ENCODE data around the gene ATP8B4. TPM values are rescaled to one million over a fixed set of nuclear protein-coding genes. Genes with fewer than 3 reads are reported as not detected.

Gene ATP8B4
- total and polyA plus RNA-seq, 10 of the 15 experiments (the other 5 are each of a cell fraction or from before 2014, with no cell fraction given): 0.02 to 0.94 (median 0.19) TPM

DNA sequence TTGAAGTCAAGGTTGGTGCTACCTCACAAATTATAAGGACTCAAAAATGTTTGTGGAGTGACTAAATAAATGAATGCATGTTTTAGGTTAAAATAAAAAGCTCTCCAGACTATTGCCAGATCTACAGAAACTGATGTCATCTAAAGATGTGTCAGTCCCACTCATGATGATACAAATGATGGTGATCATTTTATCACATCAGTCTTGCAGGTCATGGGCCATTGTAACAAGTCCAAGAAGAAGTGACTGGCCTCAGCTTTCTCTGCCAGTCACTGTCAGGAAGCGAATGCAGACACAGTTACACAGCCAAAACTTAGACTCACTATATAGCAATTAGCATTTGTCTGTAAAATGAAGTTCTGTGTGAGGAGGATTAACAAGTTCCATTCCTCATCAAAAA, 18.5 kb downstream of the ATP8B4 start:
- SMC1A ChIA-PET (ENCODE audit: uncharacterized antibody, unreplicated experiment): no interaction called here
- RAD21 ChIA-PET (ENCODE audit: unreplicated experiment): no interaction called here
- no peak for TF ChIP-seq NRF1 (conservative IDR thresholded peaks at IDR 0.05; ENCODE audit: low read depth, low read length)
- TF ChIP-seq, protein P1, sequence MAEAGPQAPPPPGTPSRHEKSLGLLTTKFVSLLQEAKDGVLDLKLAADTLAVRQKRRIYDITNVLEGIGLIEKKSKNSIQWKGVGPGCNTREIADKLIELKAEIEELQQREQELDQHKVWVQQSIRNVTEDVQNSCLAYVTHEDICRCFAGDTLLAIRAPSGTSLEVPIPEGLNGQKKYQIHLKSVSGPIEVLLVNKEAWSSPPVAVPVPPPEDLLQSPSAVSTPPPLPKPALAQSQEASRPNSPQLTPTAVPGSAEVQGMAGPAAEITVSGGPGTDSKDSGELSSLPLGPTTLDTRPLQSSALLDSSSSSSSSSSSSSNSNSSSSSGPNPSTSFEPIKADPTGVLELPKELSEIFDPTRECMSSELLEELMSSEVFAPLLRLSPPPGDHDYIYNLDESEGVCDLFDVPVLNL (IDR thresholded peaks at IDR 0.05; ENCODE audit: low read depth, low read length): no peak
- no peak for TF ChIP-seq SIN3A (IDR thresholded peaks at IDR 0.05; ENCODE audit: low read depth, low read length)
- no peak for TF ChIP-seq CHD1 (IDR thresholded peaks at IDR 0.05; ENCODE audit: low read depth, low read length)
- no peak for TF ChIP-seq ZNF384 (IDR thresholded peaks at IDR 0.05; ENCODE audit: borderline replicate concordance, low read depth, low read length)
- TF ChIP-seq, protein P2, sequence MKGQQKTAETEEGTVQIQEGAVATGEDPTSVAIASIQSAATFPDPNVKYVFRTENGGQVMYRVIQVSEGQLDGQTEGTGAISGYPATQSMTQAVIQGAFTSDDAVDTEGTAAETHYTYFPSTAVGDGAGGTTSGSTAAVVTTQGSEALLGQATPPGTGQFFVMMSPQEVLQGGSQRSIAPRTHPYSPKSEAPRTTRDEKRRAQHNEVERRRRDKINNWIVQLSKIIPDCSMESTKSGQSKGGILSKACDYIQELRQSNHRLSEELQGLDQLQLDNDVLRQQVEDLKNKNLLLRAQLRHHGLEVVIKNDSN (IDR thresholded peaks at IDR 0.05; ENCODE audit: borderline replicate concordance, extremely low read length, insufficient read depth, low read depth, low read length): no peak
- no peak for TF ChIP-seq NBN (IDR thresholded peaks at IDR 0.05)
- TF ChIP-seq RAD51 (IDR thresholded peaks at IDR 0.05): no peak
- TF ChIP-seq BHLHE40 (IDR thresholded peaks at IDR 0.05; ENCODE audit: borderline replicate concordance in 1 of 2, low read depth in 2 of 2, low read length in 1 of 2): no peak
- no peak for TF ChIP-seq FOS (IDR thresholded peaks at IDR 0.05; ENCODE audit: borderline replicate concordance, extremely low read depth, insufficient read length)
- TF ChIP-seq GABPA (IDR thresholded peaks at IDR 0.05; ENCODE audit: low read depth): no peak
- TF ChIP-seq STAT3 (IDR thresholded peaks at IDR 0.05; ENCODE audit: low read depth, low read length): no peak
- TF ChIP-seq, protein P3, sequence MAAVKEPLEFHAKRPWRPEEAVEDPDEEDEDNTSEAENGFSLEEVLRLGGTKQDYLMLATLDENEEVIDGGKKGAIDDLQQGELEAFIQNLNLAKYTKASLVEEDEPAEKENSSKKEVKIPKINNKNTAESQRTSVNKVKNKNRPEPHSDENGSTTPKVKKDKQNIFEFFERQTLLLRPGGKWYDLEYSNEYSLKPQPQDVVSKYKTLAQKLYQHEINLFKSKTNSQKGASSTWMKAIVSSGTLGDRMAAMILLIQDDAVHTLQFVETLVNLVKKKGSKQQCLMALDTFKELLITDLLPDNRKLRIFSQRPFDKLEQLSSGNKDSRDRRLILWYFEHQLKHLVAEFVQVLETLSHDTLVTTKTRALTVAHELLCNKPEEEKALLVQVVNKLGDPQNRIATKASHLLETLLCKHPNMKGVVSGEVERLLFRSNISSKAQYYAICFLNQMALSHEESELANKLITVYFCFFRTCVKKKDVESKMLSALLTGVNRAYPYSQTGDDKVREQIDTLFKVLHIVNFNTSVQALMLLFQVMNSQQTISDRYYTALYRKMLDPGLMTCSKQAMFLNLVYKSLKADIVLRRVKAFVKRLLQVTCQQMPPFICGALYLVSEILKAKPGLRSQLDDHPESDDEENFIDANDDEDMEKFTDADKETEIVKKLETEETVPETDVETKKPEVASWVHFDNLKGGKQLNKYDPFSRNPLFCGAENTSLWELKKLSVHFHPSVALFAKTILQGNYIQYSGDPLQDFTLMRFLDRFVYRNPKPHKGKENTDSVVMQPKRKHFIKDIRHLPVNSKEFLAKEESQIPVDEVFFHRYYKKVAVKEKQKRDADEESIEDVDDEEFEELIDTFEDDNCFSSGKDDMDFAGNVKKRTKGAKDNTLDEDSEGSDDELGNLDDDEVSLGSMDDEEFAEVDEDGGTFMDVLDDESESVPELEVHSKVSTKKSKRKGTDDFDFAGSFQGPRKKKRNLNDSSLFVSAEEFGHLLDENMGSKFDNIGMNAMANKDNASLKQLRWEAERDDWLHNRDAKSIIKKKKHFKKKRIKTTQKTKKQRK (IDR thresholded peaks at IDR 0.05; ENCODE audit: low read depth, low read length): no peak

More for the DNA sequence above, 18.5 kb downstream of the ATP8B4 start:
- no peak for DNase-seq (ENCODE audit: low read depth, low spot score)
- intact Hi-C loops (cut with micrococcal nuclease; ENCODE audit: unreplicated experiment): no loop called here
- Histone ChIP-seq H3K9ac (ENCODE audit: control insufficient read depth, insufficient read depth, low read length) (no peak overlapping the region), H3K4me1 (ENCODE audit: control insufficient read depth, insufficient read depth, low read length) (no peaks in the 10 kb centered on the region), H3K79me2 (ENCODE audit: control insufficient read depth, insufficient read depth, low read length) (no peaks in the 10 kb centered on the region), H2AFZ (ENCODE audit: control insufficient read depth, low read depth, low read length) (no peak overlapping the region), H3K4me3 (no peak overlapping the region), H3K4me2 (ENCODE audit: control insufficient read depth, insufficient read depth) (no peak overlapping the region), H4K20me1 (ENCODE audit: control insufficient read depth, insufficient read depth) (no peaks in the 10 kb centered on the region), H3K27ac (ENCODE audit: control insufficient read depth, insufficient read depth) (no peak overlapping the region), H3K36me3 (ENCODE audit: control insufficient read depth in 2 of 2, insufficient read depth in 2 of 2, low read length in 1 of 2) (no peaks in the 10 kb centered on the region), H3K9me3 (replicated peaks; ENCODE audit: control insufficient read depth, insufficient read depth, low read length) (no peaks in the 10 kb centered on the region), H3K27me3 (replicated peaks in 1 of 2; ENCODE audit: control insufficient read depth in 2 of 2, insufficient read depth in 2 of 2, low read length in 1 of 2) (no peaks in the 10 kb centered on the region)
- POLR2A ChIA-PET: no interaction called here
- WGBS (ENCODE audit: insufficient coverage, insufficient replicate concordance, low lambda C conversion rate, missing lambda C conversion rate): 53% methylated on average over 1 of the region's 1 CpG
- no TSS peak for BruUV-seq (replicated peaks)
- in situ Hi-C loops (cut with MboI): no loop called here
- CTCF ChIA-PET: no interaction called here
- no peak for FAIRE-seq
- ATAC-seq: no peak

Data from GM12878 (cell line).